ENCODE measurements around the gene CRADD. TPM values are rescaled to one million over a fixed set of nuclear protein-coding genes. Genes with fewer than 3 reads are reported as not detected.

The CRADD gene
- total RNA-seq, 1 donor from 2014 or later, result 9.8 TPM

DNA sequence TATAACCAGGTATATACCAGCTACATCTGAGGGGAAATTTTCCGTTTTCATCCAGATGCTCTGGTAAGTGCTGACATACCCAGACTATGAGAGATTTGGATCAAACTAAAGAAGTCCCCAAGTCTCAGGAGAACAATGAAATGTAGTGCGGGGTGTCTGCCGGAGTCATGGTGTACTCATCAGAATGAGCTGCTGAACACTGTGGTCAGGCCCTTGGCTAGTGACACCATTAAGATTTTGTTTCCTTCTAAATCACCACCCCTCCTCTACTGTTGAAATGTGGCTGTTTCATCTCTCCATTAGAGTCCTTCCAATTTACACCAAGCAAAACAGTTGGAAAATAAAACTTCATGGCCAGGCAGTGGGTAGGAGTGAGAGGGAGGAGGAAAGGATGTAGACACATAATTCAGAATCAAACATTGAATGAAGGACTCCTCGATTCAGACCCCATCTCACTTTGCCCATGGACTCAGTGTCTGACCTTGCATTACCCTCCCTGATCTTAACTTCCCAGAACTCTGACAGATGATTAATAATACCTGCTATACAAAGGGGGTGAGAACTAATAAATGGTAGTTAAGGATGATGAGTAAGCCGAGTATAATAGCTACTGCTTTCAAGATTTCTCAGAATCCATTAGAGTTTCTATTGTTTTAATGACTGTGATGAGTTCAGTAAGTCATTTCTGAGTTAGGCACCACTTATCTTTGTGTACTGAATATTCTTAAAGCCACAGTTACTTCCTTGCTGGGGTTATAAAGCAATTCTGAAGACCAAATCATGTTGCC is 127.4 kb downstream of the CRADD start:
- H3K36me3 Mint-ChIP-seq (ENCODE audit: low read depth), result no peaks in the 10 kb centered on the region
- peaks cover 30% of the 10 kb centered on the region for H3K4me1 Mint-ChIP-seq
- no peak overlapping the region for H3K4me3 Mint-ChIP-seq
- H3K27me3 Mint-ChIP-seq (ENCODE audit: low read depth), result no peaks in the 10 kb centered on the region
- no peaks in the 10 kb centered on the region for H3K9me3 Mint-ChIP-seq
- TF ChIP-seq, protein P1, sequence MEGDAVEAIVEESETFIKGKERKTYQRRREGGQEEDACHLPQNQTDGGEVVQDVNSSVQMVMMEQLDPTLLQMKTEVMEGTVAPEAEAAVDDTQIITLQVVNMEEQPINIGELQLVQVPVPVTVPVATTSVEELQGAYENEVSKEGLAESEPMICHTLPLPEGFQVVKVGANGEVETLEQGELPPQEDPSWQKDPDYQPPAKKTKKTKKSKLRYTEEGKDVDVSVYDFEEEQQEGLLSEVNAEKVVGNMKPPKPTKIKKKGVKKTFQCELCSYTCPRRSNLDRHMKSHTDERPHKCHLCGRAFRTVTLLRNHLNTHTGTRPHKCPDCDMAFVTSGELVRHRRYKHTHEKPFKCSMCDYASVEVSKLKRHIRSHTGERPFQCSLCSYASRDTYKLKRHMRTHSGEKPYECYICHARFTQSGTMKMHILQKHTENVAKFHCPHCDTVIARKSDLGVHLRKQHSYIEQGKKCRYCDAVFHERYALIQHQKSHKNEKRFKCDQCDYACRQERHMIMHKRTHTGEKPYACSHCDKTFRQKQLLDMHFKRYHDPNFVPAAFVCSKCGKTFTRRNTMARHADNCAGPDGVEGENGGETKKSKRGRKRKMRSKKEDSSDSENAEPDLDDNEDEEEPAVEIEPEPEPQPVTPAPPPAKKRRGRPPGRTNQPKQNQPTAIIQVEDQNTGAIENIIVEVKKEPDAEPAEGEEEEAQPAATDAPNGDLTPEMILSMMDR (conservative IDR thresholded peaks at IDR 0.05), result no peak
- DNase-seq (ENCODE audit: low read depth, low spot score), result no peak
- H3K27ac Mint-ChIP-seq (ENCODE audit: unreplicated experiment), result no peak overlapping the region

DNA sequence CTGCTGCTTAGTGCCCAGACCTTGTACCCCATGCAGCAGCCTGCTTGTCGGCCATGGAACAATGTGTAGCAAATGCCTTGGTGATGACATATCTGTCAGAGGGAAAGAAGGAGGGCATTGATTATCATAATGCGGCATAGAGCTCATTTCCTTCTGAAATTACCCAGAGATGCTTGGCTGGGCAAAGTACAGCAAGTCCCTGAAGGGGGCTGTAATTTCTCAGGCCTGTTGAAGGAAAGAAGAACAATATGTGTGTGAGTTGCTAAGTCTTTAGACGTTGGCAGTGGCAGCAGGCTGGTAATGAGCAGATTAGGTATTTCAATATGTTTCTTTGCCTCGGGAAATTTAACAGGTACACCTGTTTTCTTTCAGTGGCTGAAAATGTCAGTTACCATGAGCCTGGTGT is 128.6 kb downstream of the CRADD start:
- H3K36me3 Mint-ChIP-seq (ENCODE audit: low read depth), result no peaks in the 10 kb centered on the region
- DNase-seq (ENCODE audit: low read depth, low spot score), result no peak
- H3K27me3 Mint-ChIP-seq (ENCODE audit: low read depth), result no peaks in the 10 kb centered on the region
- TF ChIP-seq, protein P1 (conservative IDR thresholded peaks at IDR 0.05), result no peak
- H3K9me3 Mint-ChIP-seq, result no peaks in the 10 kb centered on the region
- peak overlapping the region; percentile 1 for H3K4me3 Mint-ChIP-seq
- H3K27ac Mint-ChIP-seq (ENCODE audit: unreplicated experiment), result peak overlapping the region; percentile 98
- peaks cover 30% of the 10 kb centered on the region for H3K4me1 Mint-ChIP-seq

DNA sequence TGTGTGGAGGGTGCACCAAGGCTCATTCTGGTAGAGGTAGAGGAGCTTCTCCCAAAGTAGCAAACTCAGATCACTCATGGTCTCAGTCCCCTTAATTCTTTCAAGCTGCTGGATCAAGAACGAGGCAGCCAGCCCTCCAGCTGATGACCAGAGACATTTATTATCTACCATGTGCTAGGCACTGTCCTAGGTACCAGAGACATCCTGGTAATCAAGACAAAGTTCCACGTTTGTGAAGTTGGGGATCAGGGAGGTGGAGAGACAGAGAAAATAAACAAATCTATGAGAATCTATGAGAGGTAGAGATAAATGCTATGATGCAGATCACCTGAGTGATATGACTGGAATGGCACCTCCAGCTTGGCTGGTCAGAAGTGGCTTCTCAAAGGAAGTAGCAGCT is 130.2 kb downstream of the CRADD start:
- Mint-ChIP-seq H3K27ac (ENCODE audit: unreplicated experiment) (no peak overlapping the region), H3K4me3 (no peak overlapping the region), H3K36me3 (ENCODE audit: low read depth) (no peaks in the 10 kb centered on the region), H3K9me3 (no peaks in the 10 kb centered on the region), H3K27me3 (ENCODE audit: low read depth) (no peaks in the 10 kb centered on the region), H3K4me1 (peaks cover 30% of the 10 kb centered on the region)
- TF ChIP-seq, protein P1 (conservative IDR thresholded peaks at IDR 0.05), result no peak
- DNase-seq (ENCODE audit: low read depth, low spot score), result no peak

DNA sequence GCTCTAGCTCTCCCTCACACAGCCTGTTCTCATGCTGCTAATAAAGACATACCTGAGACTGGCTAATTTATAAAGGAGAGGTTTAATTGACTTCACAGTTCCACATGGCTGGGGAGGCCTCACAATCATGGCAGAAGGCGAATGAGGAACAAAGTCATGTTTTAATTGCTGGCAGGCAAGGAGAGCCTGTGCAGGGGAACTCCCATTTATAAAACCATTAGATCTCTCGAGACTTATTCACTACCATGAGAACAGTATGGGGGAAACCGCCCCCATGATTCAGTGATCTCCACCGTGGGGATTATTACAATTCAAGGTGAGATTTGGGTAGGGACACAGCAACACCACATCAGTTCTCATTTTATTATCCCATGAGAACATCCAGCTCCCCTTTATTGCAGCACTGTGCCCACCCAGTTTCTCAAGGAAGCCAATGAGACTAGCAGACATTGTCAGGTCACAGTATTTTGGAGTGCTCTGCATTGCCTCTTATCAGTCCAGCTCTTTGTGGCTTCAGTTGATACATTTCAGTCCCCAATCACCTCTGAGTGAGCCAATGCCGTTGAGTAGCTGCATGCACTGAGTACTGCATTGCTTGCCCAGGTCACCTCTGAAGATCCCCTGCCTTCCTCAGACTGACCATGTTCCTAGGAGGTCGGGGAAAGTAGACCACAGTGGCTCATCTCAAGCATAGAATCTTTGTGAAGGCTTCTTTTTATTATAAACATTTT is 131.2 kb downstream of the CRADD start:
- DNase-seq (ENCODE audit: low read depth, low spot score), result no peak
- Mint-ChIP-seq H3K27ac (ENCODE audit: unreplicated experiment) (no peak overlapping the region), H3K27me3 (ENCODE audit: low read depth) (no peaks in the 10 kb centered on the region), H3K4me3 (no peak overlapping the region), H3K36me3 (ENCODE audit: low read depth) (no peaks in the 10 kb centered on the region), H3K9me3 (no peaks in the 10 kb centered on the region), H3K4me1 (peaks cover 22% of the 10 kb centered on the region)
- TF ChIP-seq, protein P1 (conservative IDR thresholded peaks at IDR 0.05), result no peak

DNA sequence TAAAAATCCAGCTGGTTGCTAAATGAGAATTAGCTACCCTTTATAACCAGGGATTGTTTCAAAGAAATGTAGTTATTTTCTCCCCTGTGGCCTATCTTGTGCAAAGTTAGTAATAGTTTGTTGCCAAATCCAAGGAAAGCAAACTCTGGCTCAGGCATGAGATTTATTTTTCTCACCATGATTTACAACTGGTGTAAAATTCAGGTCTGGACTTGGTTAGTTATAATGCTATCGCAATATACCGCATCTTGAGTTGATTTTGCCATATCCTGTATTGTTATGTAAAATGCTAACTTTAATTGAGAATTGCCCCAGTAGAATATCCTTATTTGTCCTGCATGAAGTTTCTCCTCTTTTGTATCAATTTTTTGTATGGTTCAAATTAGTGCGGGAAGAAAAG is 135.5 kb downstream of the CRADD start:
- no peaks in the 10 kb centered on the region for H3K27me3 Mint-ChIP-seq (ENCODE audit: low read depth)
- TF ChIP-seq, protein P1 (conservative IDR thresholded peaks at IDR 0.05), result no peak
- no peak overlapping the region for H3K27ac Mint-ChIP-seq (ENCODE audit: unreplicated experiment)
- peaks cover 11% of the 10 kb centered on the region for H3K4me1 Mint-ChIP-seq
- DNase-seq (ENCODE audit: low read depth, low spot score), result no peak
- H3K36me3 Mint-ChIP-seq (ENCODE audit: low read depth), result no peaks in the 10 kb centered on the region
- H3K4me3 Mint-ChIP-seq, result no peak overlapping the region
- H3K9me3 Mint-ChIP-seq, result no peaks in the 10 kb centered on the region
